ENCODE results near the gene CTRB2.
"Not testable (repeated sequence)": the region's sequence is repeated elsewhere in the genome, so short reads cannot be mapped to it uniquely, and the experiment has no call there.

CTRB2 gene

DNA sequence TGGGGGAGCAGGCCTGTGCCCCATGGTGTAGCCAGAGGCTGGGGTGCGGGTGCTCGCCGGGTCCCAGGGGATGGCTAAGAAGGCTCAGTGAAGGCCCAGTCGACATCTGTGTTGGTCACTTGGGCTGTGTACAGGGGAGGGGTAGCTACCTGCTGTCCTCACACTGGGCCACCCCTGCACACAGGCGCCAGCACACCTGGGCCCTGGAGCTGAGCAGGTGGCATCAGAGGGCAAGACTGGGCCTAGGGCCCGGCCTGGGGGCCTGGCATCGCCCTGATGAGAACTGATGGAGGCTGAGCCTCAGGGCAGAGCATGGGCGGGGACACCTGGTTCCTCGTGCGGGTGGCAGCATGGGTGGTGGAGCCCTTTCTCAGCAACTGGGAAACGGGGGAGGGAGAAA is 870 bp upstream of the CTRB2 start:
- no peak for TF ChIP-seq POLR2AphosphoS5 (IDR thresholded peaks at IDR 0.05; ENCODE audit: low read depth, low read length)
- no peak for TF ChIP-seq TAF1 (IDR thresholded peaks at IDR 0.05; ENCODE audit: borderline replicate concordance, low read depth, low read length)
- no peak for TF ChIP-seq POLR2A (IDR thresholded peaks at IDR 0.05; ENCODE audit: low read depth, low read length)
- no peak for FAIRE-seq
- no peak for DNase-seq (ENCODE audit: insufficient read length)

DNA sequence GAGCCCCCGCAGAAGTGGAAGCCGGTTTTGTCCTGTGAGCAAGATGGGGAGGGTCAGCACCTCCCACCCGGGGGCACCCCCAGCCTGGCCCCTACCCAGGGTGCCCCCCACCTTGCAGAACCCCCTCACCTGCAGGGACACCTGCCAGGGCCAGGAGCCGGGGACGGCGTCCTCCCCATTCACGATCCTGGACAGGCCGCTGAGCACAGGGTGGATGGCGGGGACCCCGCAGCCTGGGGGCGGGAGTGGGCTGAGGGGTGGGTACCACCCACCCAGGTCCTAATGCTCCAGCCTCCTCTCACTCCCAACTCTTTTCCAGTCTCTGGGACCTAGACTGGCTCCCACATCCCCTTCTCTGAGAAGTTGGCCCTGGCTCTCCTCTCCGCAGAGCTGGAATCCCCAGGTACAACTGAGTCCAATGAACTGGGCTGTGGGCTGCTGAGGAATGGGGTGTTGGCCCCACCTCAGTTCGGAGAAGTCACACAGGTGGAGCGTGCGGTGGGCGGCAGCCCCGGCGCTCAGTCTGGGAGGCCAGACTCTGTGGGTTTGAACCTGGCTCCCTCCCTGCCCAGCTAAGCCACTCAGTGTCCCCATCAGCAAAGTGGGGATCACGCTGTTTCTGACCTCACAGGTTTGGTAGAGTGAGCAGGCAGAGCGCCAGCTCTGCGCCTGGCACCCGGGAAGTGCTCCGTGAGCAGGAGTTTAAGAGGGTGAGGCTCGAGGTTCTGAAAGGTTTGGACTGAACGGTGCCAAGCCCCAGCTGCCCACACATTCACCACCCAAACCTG is 806 bp downstream of the CTRB2 start:
- not testable (repeated sequence) for DNase-seq (ENCODE audit: insufficient read length); FAIRE-seq

DNA sequence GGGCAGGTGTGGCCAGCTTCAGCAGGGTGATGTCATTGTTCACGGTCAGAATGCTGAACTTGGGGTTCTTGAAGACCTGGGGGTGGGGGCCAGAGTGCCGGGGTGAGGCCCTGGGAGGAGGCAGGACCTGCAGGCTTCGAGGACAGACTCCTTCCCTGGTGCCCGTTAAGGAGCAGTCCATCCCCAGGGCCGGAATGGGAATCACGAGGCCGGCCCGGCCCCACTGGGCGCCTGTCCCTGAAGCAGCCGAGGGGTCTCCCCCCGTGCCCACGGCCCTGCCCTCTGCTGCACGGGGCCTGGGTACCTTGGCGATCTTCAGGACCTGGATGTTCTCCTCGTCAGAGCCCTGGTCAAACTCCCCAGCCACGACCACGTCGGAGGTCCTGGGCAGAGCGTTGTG is 1.5 kb downstream of the CTRB2 start:
- not testable (repeated sequence) for FAIRE-seq; DNase-seq (ENCODE audit: insufficient read length)

DNA sequence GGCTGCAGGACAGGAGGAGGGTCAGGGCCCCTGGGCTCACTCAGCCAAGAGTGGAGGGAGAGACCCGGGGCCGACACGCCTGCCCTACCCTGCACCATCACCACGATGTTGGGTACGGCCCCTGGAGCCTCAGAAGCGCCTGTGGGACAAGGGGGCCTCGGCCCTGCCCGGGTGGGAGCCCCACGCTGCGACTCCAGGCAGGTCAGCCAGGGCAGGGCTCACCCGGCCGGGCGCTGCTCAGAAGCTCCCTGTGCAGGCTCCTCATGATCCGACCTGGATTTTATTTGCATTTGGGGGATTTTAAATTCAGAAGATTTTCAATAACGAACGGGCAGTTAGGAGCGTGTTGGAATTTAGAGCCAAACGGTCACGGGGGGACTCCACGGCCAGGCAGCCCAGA is 2.1 kb downstream of the CTRB2 start:
- FAIRE-seq; DNase-seq (ENCODE audit: insufficient read length): not testable (repeated sequence)

GRCh38 chr16:75204410-75204758 is 2.6 kb downstream of the CTRB2 start:
- FAIRE-seq = no peak
- TF ChIP-seq TAF1 (IDR thresholded peaks at IDR 0.05; ENCODE audit: borderline replicate concordance, low read depth, low read length) = no peak
- no peak for TF ChIP-seq POLR2AphosphoS5 (IDR thresholded peaks at IDR 0.05; ENCODE audit: low read depth, low read length)
- TF ChIP-seq POLR2A (IDR thresholded peaks at IDR 0.05; ENCODE audit: low read depth, low read length) = no peak

GRCh38 chr16:75203667-75204409 is 3.1 kb downstream of the CTRB2 start:
- FAIRE-seq (no peak), DNase-seq (ENCODE audit: insufficient read length) (no peak)
- TF ChIP-seq POLR2A (IDR thresholded peaks at IDR 0.05; ENCODE audit: low read depth, low read length) = no peak
- TF ChIP-seq TAF1 (IDR thresholded peaks at IDR 0.05; ENCODE audit: borderline replicate concordance, low read depth, low read length) = no peak
- TF ChIP-seq POLR2AphosphoS5 (IDR thresholded peaks at IDR 0.05; ENCODE audit: low read depth, low read length) = no peak

More at GRCh38 chr16:75204410-75204758, 2.6 kb downstream of the CTRB2 start:
- no peak for DNase-seq (ENCODE audit: insufficient read length)

- no peak for TF ChIP-seq POLR2A (IDR thresholded peaks at IDR 0.05; ENCODE audit: low read depth, low read length)
- no peak for DNase-seq (ENCODE audit: insufficient read length)
- FAIRE-seq = no peak
These were observed 3.9 kb downstream of the CTRB2 start for GRCh38 chr16:75203096-75203495.

DNA sequence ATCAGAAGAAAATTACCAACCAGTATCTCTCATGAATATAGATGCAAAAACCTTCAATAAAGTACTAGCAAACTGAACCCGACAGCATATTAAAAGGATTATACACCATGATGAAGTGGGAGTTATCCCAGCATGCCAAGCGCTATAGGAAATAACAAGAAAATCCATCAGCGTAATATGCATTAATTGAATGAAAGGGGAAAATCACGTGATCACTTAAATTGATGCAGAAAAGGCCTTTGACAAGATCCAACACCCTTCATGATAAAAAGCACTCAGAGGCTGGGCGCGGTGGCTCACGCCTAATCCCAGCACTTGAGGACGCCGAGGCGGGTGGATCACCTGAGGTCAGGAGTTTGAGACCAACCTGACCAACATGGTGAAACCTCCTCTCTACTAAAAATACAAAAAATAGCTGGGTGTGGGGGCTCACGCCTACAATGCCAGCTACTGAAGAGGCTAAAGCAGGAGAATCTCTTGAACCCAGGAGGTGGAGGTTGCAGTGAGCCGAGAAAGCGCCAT is 4.8 kb downstream of the CTRB2 start:
- DNase-seq (ENCODE audit: insufficient read length) (no peak), FAIRE-seq (no peak)
- TF ChIP-seq TAF1 (IDR thresholded peaks at IDR 0.05; ENCODE audit: borderline replicate concordance, low read depth, low read length) (no peak), POLR2A (IDR thresholded peaks at IDR 0.05; ENCODE audit: low read depth, low read length) (no peak), POLR2AphosphoS5 (IDR thresholded peaks at IDR 0.05; ENCODE audit: low read depth, low read length) (no peak)

DNA sequence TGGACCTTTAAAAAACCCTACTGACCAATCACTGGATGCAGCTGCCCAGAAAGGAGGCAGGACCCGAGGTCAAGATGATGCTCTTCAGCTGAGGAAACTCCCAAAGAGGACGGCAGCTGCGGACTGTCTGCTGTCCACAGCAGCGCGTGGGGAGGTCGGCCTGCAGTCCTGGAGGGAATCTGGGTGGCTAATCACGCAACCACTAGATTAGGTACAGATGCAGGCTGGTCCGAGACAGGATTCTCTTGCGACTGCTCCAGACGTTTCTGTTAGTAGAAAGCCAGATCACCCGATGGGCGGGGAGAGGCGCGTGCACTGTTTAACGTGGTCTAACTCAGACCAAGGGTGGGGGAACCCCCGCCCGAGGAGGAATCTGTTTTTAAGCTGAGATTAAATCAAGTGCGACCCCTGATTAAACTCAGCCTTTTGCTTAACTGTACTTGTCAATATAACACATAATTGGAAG is 8.8 kb downstream of the CTRB2 start:
- TF ChIP-seq POLR2AphosphoS5 (IDR thresholded peaks at IDR 0.05; ENCODE audit: low read depth, low read length) (no peak), POLR2A (IDR thresholded peaks at IDR 0.05; ENCODE audit: low read depth, low read length) (no peak), TAF1 (IDR thresholded peaks at IDR 0.05; ENCODE audit: borderline replicate concordance, low read depth, low read length) (no peak)
- DNase-seq (ENCODE audit: insufficient read length) = no peak
- no peak for FAIRE-seq

GRCh38 chr16:75197522-75198134 is 9.3 kb downstream of the CTRB2 start:
- TF ChIP-seq TAF1 (IDR thresholded peaks at IDR 0.05; ENCODE audit: borderline replicate concordance, low read depth, low read length) (no peak), POLR2AphosphoS5 (IDR thresholded peaks at IDR 0.05; ENCODE audit: low read depth, low read length) (no peak)
- no peak for FAIRE-seq
- no peak for DNase-seq (ENCODE audit: insufficient read length)

DNA sequence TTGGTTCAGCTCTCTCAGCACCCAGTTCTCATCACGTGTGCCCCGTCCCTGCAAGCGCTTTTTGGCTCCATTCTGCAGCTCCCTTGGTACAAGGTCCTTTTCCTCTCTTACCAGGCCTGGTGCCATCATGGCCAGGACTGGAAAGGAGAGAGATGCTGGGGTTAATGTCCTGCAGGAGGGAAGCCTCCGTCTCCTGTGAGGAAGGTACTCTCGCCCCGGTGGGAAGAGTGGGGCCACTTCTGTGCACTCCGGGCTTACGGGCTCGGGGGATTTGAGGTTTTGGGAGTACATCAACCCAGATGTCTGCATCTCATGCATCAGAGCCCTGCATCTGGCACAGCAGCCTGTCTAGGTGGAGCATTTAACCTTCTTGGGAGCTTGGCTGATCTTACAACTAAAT is 10.1 kb downstream of the CTRB2 start:
- no peak for TF ChIP-seq TAF1 (IDR thresholded peaks at IDR 0.05; ENCODE audit: borderline replicate concordance, low read depth, low read length)
- no peak for TF ChIP-seq POLR2A (IDR thresholded peaks at IDR 0.05; ENCODE audit: low read depth, low read length)
- no peak for TF ChIP-seq POLR2AphosphoS5 (IDR thresholded peaks at IDR 0.05; ENCODE audit: low read depth, low read length)
- DNase-seq (ENCODE audit: insufficient read length) = no peak
- FAIRE-seq = no peak
